OCI-M2 (cell line): Measurements from ENCODE around the gene SLC35D2.
"Not testable (repeated sequence)": the region's sequence is repeated elsewhere in the genome, so short reads cannot be mapped to it uniquely, and the experiment has no call there.

Experiments used
- DNase-seq: peaks from one replicate; lab custom pipeline; 2025; ENCODE audit not compliant: unreplicated experiment; lab: John Stamatoyannopoulos, UW

The SLC35D2 gene

GRCh38 chr9:96400132-96400910 lies 16.8 kb upstream of the SLC35D2 start:
- DNase-seq: no peak

GRCh38 chr9:96399325-96399633 lies 15.8 kb upstream of the SLC35D2 start:
- DNase-seq: no peak

GRCh38 chr9:96398582-96399324 lies 15.2 kb upstream of the SLC35D2 start:
- no peak for DNase-seq

GRCh38 chr9:96395964-96396363 lies 12.5 kb upstream of the SLC35D2 start:
- no peak for DNase-seq

GRCh38 chr9:96394832-96395496 lies 11.5 kb upstream of the SLC35D2 start:
- no peak for DNase-seq

- no peak for DNase-seq
Observed at GRCh38 chr9:96392263-96392662, 8.8 kb upstream of the SLC35D2 start.

- DNase-seq: no peak
Observed at GRCh38 chr9:96391021-96391765, 7.7 kb upstream of the SLC35D2 start.

- DNase-seq: no peak
Observed at GRCh38 chr9:96388144-96388543, 4.6 kb upstream of the SLC35D2 start.

GRCh38 chr9:96386157-96386556 lies 2.6 kb upstream of the SLC35D2 start:
- DNase-seq: no peak

GRCh38 chr9:96382839-96383164 lies 709 bp downstream of the SLC35D2 start:
- DNase-seq: no peak

- DNase-seq: no peak
Observed at GRCh38 chr9:96382175-96382574, 1.3 kb downstream of the SLC35D2 start.

GRCh38 chr9:96381696-96382095 lies 1.8 kb downstream of the SLC35D2 start:
- DNase-seq: no peak

GRCh38 chr9:96381125-96381524 lies 2.4 kb downstream of the SLC35D2 start:
- DNase-seq: no peak

- no peak for DNase-seq
Observed at GRCh38 chr9:96379461-96379860, 4.0 kb downstream of the SLC35D2 start.

- DNase-seq: no peak
Observed at GRCh38 chr9:96378187-96378586, 5.3 kb downstream of the SLC35D2 start.

- no peak for DNase-seq
Observed at GRCh38 chr9:96376891-96377874, 6.3 kb downstream of the SLC35D2 start.

GRCh38 chr9:96375507-96375906 lies 8.0 kb downstream of the SLC35D2 start:
- not testable (repeated sequence) for DNase-seq

GRCh38 chr9:96367943-96368342 lies 15.6 kb downstream of the SLC35D2 start:
- no peak for DNase-seq

- no peak for DNase-seq
Observed at GRCh38 chr9:96363175-96363967, 20.1 kb downstream of the SLC35D2 start.

GRCh38 chr9:96362119-96362518 lies 21.4 kb downstream of the SLC35D2 start:
- DNase-seq: not testable (repeated sequence)
